Loucy (cell line): ENCODE measurements around the gene SEMA5A.

ENCODE experiments used
- H2AFZ ChIP-seq: fragments of 200-600 bp; sonication (generic); 2 replicates; pipeline ENCODE4 v1.6.0; 2016; ENCODE audit warnings: antibody characterized with exemption, mild to moderate bottlenecking, low read length, moderate library complexity
- H3F3A ChIP-seq: fragments of 200-600 bp; 2 replicates; pipeline ENCODE4 v1.6.0; 2016; ENCODE audit warnings: antibody characterized with exemption, low read depth, mild to moderate bottlenecking
- H3K27me3 ChIP-seq: fragments of 200-600 bp; sonication (generic); 2 replicates; pipeline ENCODE4 v1.6.1; 2014; ENCODE audit warnings: low read length, mild to moderate bottlenecking; ENCODE audit not compliant: insufficient read depth, poor library complexity, severe bottlenecking
- H3K36me3 ChIP-seq: fragments of 200-600 bp; sonication (generic); 2 replicates; pipeline ENCODE4 v1.6.1; 2016; ENCODE audit warnings: low read length; ENCODE audit not compliant: insufficient read depth
- H3K4me1 ChIP-seq: fragments of 200-600 bp; sonication (generic); 2 replicates; pipeline ENCODE4 v1.5.1; 2014; ENCODE audit warnings: low read length, mild to moderate bottlenecking; ENCODE audit not compliant: insufficient read depth, poor library complexity, severe bottlenecking
- H3K4me2 ChIP-seq: fragments of 200-600 bp; sonication (generic); 2 replicates; pipeline ENCODE4 v1.6.0; 2014; ENCODE audit warnings: antibody characterized with exemption, low read length, low read depth, mild to moderate bottlenecking; ENCODE audit not compliant: poor library complexity, severe bottlenecking
- H3K4me3 ChIP-seq: fragments of 200-600 bp; sonication (generic); 2 replicates; pipeline ENCODE4 v1.5.1; 2014; ENCODE audit warnings: low read length, mild to moderate bottlenecking, mixed read lengths; ENCODE audit not compliant: poor library complexity, severe bottlenecking
- H3K79me2 ChIP-seq: fragments of 200-600 bp; sonication (generic); 2 replicates; pipeline ENCODE4 v1.6.1; 2014; ENCODE audit warnings: low read length; ENCODE audit not compliant: insufficient read depth
- H3K9ac ChIP-seq: fragments of 200-600 bp; sonication (generic); 2 replicates; pipeline ENCODE4 v1.6.0; 2014; ENCODE audit warnings: mild to moderate bottlenecking, low read depth, low read length, moderate library complexity; ENCODE audit not compliant: poor library complexity, severe bottlenecking
- H3K9me2 ChIP-seq: fragments of 200-600 bp; sonication (generic); replicated peaks from 2 replicates; pipeline ENCODE4 v1.6.1; 2016; ENCODE audit warnings: low read depth, low read length, mixed read lengths
- H3K9me3 ChIP-seq: fragments of 200-600 bp; sonication (generic); 2 replicates; pipeline ENCODE4 v1.6.1; 2014; ENCODE audit warnings: mild to moderate bottlenecking, antibody characterized with exemption, low read length, low read depth; ENCODE audit not compliant: insufficient read depth
- H4K20me1 ChIP-seq: fragments of 200-600 bp; sonication (generic); 2 replicates; pipeline ENCODE4 v1.6.0; 2014; ENCODE audit warnings: antibody characterized with exemption, low read length, mild to moderate bottlenecking; ENCODE audit not compliant: insufficient read depth, poor library complexity, severe bottlenecking
- EZH2phosphoT487 ChIP-seq: fragments of 200-600 bp; IDR thresholded peaks from 2 replicates; pipeline ENCODE4 v1.6.1; 2018; ENCODE audit warnings: antibody characterized with exemption, mild to moderate bottlenecking, moderate library complexity, borderline replicate concordance
- TF ChIP-seq, protein P1 (sequence below): fragments of 200-600 bp; sonication (generic); conservative IDR thresholded peaks from 2 replicates; pipeline ENCODE4 v1.5.1; 2014; ENCODE audit warnings: mild to moderate bottlenecking, antibody characterized with exemption, low read length

SEMA5A gene

DNA sequence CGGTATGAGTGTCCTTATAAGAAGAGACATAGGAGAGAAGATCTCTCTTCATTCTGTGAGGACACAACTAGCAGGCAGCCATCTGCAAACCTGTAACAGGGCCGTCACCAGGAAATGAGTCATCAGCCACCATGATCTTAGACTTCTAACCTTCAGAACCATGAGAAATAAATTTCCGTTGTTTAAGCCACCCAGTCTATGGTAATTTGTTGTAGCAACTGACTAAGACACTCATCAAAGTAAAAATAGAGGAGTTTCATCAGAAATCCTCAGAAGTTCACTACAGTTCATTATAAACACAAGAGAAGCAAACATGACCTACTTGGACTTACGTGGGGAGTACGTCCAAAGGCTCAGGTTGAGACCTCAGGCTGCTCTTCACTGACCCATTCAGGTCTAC, 357.7 kb downstream of the SEMA5A start:
- Histone ChIP-seq H3K4me2 (no peak overlapping the region), H2AFZ (no peak overlapping the region), H3K4me1 (no peaks in the 10 kb centered on the region), H4K20me1 (no peaks in the 10 kb centered on the region), H3K9me2 (no peaks in the 10 kb centered on the region), H3K9me3 (0 out of 2 replicates have a peak, but pooled peaks cover 3% of the 10 kb centered on the region), H3F3A (no peaks in the 10 kb centered on the region), H3K4me3 (no peak overlapping the region), H3K27me3 (no peaks in the 10 kb centered on the region), H3K36me3 (no peaks in the 10 kb centered on the region), H3K9ac (no peak overlapping the region), H3K79me2 (no peaks in the 10 kb centered on the region)
- no peak for TF ChIP-seq EZH2phosphoT487
- TF ChIP-seq, protein P1, sequence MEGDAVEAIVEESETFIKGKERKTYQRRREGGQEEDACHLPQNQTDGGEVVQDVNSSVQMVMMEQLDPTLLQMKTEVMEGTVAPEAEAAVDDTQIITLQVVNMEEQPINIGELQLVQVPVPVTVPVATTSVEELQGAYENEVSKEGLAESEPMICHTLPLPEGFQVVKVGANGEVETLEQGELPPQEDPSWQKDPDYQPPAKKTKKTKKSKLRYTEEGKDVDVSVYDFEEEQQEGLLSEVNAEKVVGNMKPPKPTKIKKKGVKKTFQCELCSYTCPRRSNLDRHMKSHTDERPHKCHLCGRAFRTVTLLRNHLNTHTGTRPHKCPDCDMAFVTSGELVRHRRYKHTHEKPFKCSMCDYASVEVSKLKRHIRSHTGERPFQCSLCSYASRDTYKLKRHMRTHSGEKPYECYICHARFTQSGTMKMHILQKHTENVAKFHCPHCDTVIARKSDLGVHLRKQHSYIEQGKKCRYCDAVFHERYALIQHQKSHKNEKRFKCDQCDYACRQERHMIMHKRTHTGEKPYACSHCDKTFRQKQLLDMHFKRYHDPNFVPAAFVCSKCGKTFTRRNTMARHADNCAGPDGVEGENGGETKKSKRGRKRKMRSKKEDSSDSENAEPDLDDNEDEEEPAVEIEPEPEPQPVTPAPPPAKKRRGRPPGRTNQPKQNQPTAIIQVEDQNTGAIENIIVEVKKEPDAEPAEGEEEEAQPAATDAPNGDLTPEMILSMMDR = no peak

DNA sequence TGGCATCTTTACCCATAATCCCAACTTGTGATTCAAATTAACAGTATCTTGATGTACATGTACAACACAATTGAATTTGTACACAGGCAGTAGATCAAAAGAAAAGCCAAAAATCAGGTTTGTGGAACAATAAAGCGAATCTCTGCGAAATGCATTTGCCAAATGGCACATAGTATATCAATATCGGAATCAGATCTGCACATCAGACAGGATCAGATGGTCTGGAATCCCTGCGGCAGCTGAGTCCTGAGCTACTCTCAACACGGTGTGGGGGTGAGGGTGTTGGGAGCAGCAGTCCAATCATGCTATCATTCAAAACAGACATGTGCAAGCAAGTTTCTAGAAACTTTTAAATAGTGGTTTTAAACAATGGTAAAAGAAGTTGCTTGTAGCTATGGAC, 358.3 kb downstream of the SEMA5A start:
- TF ChIP-seq EZH2phosphoT487 = no peak
- TF ChIP-seq, protein P1 = no peak

DNA sequence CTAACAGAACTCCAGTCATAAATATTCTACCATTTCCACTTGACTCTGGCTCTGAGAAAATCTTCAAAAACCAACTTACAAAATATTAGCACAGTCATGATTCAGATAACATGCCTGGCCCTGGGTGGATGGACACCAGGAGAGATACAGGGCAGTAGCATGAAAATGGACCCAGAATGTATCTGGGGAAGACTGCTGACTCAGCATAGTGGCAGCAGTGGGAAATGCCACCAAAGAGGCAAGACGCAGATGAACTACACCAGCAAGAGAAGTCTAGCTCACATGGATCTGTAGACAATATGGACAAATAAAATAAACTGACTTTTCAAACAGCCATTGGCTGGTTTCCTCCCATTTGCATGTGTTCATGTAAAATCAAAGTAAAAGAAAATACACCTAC, 359.8 kb downstream of the SEMA5A start:
- Histone ChIP-seq H3K27me3 (no peaks in the 10 kb centered on the region), H4K20me1 (no peaks in the 10 kb centered on the region), H3K4me1 (no peaks in the 10 kb centered on the region), H3K36me3 (no peaks in the 10 kb centered on the region), H3F3A (no peaks in the 10 kb centered on the region), H3K9me2 (no peaks in the 10 kb centered on the region), H3K4me3 (no peak overlapping the region), H3K9ac (no peak overlapping the region), H3K9me3 (0 out of 2 replicates have a peak, but pooled peaks cover 3% of the 10 kb centered on the region), H2AFZ (no peak overlapping the region), H3K79me2 (no peaks in the 10 kb centered on the region), H3K4me2 (no peak overlapping the region)
- TF ChIP-seq, protein P1 = no peak
- TF ChIP-seq EZH2phosphoT487 = no peak

More for the DNA sequence above, 358.3 kb downstream of the SEMA5A start:
- no peaks in the 10 kb centered on the region for H3K4me1 ChIP-seq
- no peak overlapping the region for H3K4me3 ChIP-seq
- H3K36me3 ChIP-seq = no peaks in the 10 kb centered on the region
- no peaks in the 10 kb centered on the region for H4K20me1 ChIP-seq
- H3K9ac ChIP-seq = no peak overlapping the region
- H3F3A ChIP-seq = no peaks in the 10 kb centered on the region
- no peaks in the 10 kb centered on the region for H3K27me3 ChIP-seq
- H2AFZ ChIP-seq = no peak overlapping the region
- H3K79me2 ChIP-seq = no peaks in the 10 kb centered on the region
- H3K9me2 ChIP-seq = no peaks in the 10 kb centered on the region
- no peak overlapping the region for H3K4me2 ChIP-seq
- 0 out of 2 replicates have a peak, but pooled peaks cover 3% of the 10 kb centered on the region for H3K9me3 ChIP-seq
